ENCODE data around the gene TMEM190. TPM values are rescaled to one million over a fixed set of nuclear protein-coding genes. Genes with fewer than 3 reads are reported as not detected.
A peak's percentile ranks its signal among the peaks of the same experiment; 100 is the strongest.

TMEM190 gene
- total and polyA plus RNA-seq, 10 of the 15 experiments (the other 5 are each of a cell fraction or from before 2014, with no cell fraction given): not detected

DNA sequence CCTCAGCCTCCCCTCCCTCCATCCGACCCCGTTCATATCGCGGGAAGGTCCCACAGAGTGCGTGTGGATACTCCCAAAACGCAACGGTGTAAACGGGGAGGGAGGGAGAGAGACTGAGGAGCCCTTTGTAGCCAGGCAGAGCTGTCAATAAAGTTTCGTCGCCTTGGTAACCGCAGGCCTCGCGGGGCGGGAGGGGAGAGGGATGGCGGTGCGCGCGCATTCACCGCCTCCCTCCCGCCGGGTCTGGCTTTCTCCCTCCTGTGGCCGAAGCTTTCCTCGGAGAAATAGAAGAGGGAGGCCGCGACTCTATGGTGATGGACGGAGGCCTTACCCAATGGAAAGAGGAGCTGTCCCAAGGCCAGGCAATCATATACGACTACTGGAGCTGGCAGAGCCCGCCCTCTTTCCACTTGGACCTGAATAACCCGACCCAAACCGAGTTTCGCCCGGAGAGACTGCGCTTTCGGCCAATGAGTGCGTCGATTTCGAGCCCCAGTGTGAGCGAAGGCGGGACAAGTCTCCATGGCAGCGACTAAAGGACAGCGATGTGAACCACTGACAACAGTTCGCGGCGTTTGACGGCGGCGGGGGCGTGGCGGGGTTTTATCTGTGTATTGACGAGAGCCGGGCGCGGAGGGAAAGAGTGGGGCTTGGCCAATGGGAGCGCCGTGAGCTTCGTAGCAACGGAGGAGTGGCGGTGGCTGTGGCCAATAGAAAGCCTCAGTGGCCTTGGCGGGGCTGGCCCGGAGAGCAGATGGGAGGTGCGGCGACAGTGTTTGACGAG, 37.3 kb upstream of the TMEM190 start, which contains the start of gene KMT5C (continued):
- TF ChIP-seq E2F8 (IDR thresholded peaks at IDR 0.05; ENCODE audit: low read depth, partially characterized antibody): peak; percentile 84
- 0 out of 2 replicates have a peak, but pooled peaks have one; percentile 36 for TF ChIP-seq GATAD2B (conservative IDR thresholded peaks at IDR 0.05; ENCODE audit: low read depth)
- 0 out of 2 replicates have a peak, but pooled peaks have one; percentile 29 for TF ChIP-seq EED (IDR thresholded peaks at IDR 0.05; ENCODE audit: low read depth)
- TF ChIP-seq CREB1 (IDR thresholded peaks at IDR 0.05; ENCODE audit: low read depth): peak; percentile 98
- 0 out of 2 replicates have a peak, but pooled peaks have one; percentile 29 for TF ChIP-seq TBL1XR1 (IDR thresholded peaks at IDR 0.05; ENCODE audit: low read depth, low read length)
- peak; percentile 100 for TF ChIP-seq DPF2 (IDR thresholded peaks at IDR 0.05)
- peak; percentile 72 for TF ChIP-seq RUNX3 (IDR thresholded peaks at IDR 0.05; ENCODE audit: low read length)
- 0 out of 2 replicates have a peak, but pooled peaks have one; percentile 9 for TF ChIP-seq NR2F1 (conservative IDR thresholded peaks at IDR 0.05)
- TF ChIP-seq MXI1 (IDR thresholded peaks at IDR 0.05; ENCODE audit: low read depth, low read length): peak; percentile 91
- TF ChIP-seq TARDBP (IDR thresholded peaks at IDR 0.05; ENCODE audit: borderline replicate concordance): peak; percentile 77; the same call in 1 of the 2 replicates
- TF ChIP-seq BCL11A (IDR thresholded peaks at IDR 0.05; ENCODE audit: low read depth, low read length): no peak
- TF ChIP-seq SREBF2 (IDR thresholded peaks at IDR 0.05; ENCODE audit: low read length): 0 out of 2 replicates have a peak, but pooled peaks have one; percentile 22
- peak; percentile 51 for TF ChIP-seq IKZF1 (conservative IDR thresholded peaks at IDR 0.05)
- TF ChIP-seq STAT1 (conservative IDR thresholded peaks at IDR 0.05): no peak
- no peak for TF ChIP-seq NR2C2 (IDR thresholded peaks at IDR 0.05; ENCODE audit: borderline replicate concordance, control insufficient read depth, insufficient read length, low read depth)
- no peak for TF ChIP-seq MAX (IDR thresholded peaks at IDR 0.05; ENCODE audit: low read depth, low read length)
- TF ChIP-seq TAF1 (IDR thresholded peaks at IDR 0.05; ENCODE audit: borderline replicate concordance, low read depth, low read length): peak; percentile 50; the same call in 1 of the 2 replicates
- peak in 1 of 2 experiments; percentile 73; a peak in 2 of 3 replicates for TF ChIP-seq EGR1 (IDR thresholded peaks at IDR 0.05; ENCODE audit: borderline replicate concordance in 1 of 2, low read depth in 2 of 2, low read length in 2 of 2)
- TF ChIP-seq, protein P1, sequence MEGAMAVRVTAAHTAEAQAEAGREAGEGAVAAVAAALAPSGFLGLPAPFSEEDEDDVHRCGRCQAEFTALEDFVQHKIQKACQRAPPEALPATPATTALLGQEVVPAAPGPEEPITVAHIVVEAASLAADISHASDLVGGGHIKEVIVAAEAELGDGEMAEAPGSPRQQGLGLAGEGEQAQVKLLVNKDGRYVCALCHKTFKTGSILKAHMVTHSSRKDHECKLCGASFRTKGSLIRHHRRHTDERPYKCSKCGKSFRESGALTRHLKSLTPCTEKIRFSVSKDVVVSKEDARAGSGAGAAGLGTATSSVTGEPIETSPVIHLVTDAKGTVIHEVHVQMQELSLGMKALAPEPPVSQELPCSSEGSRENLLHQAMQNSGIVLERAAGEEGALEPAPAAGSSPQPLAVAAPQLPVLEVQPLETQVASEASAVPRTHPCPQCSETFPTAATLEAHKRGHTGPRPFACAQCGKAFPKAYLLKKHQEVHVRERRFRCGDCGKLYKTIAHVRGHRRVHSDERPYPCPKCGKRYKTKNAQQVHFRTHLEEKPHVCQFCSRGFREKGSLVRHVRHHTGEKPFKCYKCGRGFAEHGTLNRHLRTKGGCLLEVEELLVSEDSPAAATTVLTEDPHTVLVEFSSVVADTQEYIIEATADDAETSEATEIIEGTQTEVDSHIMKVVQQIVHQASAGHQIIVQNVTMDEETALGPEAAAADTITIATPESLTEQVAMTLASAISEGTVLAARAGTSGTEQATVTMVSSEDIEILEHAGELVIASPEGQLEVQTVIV (IDR thresholded peaks at IDR 0.05; ENCODE audit: borderline replicate concordance, partially characterized antibody): peak; percentile 78
- peak; percentile 94 for TF ChIP-seq PBX3 (IDR thresholded peaks at IDR 0.05; ENCODE audit: insufficient replicate concordance, low read depth, low read length)
- TF ChIP-seq NRF1 (conservative IDR thresholded peaks at IDR 0.05; ENCODE audit: low read depth, low read length): 0 out of 2 replicates have a peak, but pooled peaks have one; percentile 4
- peak; percentile 56; the same call in 1 of the 2 replicates for TF ChIP-seq RB1 (IDR thresholded peaks at IDR 0.05; ENCODE audit: borderline replicate concordance)

All from GM12878 (cell line).